Mesothelial cell of epicardium (in vitro differentiated cells): ENCODE data around the gene IQCK. TPM values are rescaled to one million over a fixed set of nuclear protein-coding genes. Genes with fewer than 3 reads are reported as not detected.

ENCODE experiments used
- DNase-seq, 2 experiments: peaks; one replicate each; pipeline ENCODE4 v3.0.0; 2021; ENCODE audit warnings: low spot score in 2 of 2; ENCODE audit not compliant: unreplicated experiment in 2 of 2
- H3K27ac Mint-ChIP-seq: 2 replicates; pipeline ENCODE4 v1.8.0; 2021; ENCODE audit warnings: mixed read lengths
- H3K27me3 Mint-ChIP-seq: 2 replicates; pipeline ENCODE4 v1.8.0; 2021; ENCODE audit warnings: low read depth, mixed read lengths
- H3K36me3 Mint-ChIP-seq: 2 replicates; pipeline ENCODE4 v1.8.0; 2021; ENCODE audit warnings: mixed read lengths
- H3K4me1 Mint-ChIP-seq: 2 replicates; pipeline ENCODE4 v1.8.0; 2021; ENCODE audit warnings: mixed read lengths
- H3K4me3 Mint-ChIP-seq: 2 replicates; pipeline ENCODE4 v1.8.0; 2021; ENCODE audit warnings: mild to moderate bottlenecking, moderate library complexity, mixed read lengths
- H3K9me3 Mint-ChIP-seq: 2 replicates; pipeline ENCODE4 v1.8.0; 2021; ENCODE audit warnings: mixed read lengths
- CTCF ChIP-seq: fragments of 200-600 bp; sonication (generic); IDR thresholded peaks from one replicate; pipeline ENCODE4 v1.5.0; 2021; ENCODE audit warnings: antibody characterized with exemption; ENCODE audit not compliant: unreplicated experiment
- total RNA-seq: library from RNA; stranded (reverse); gene quantifications from 3 replicates; pipeline ENCODE4 v1.2.1, GENCODE V29; 2021

The IQCK gene
- total RNA-seq, 1 donor from 2014 or later, result 16.0 TPM

DNA sequence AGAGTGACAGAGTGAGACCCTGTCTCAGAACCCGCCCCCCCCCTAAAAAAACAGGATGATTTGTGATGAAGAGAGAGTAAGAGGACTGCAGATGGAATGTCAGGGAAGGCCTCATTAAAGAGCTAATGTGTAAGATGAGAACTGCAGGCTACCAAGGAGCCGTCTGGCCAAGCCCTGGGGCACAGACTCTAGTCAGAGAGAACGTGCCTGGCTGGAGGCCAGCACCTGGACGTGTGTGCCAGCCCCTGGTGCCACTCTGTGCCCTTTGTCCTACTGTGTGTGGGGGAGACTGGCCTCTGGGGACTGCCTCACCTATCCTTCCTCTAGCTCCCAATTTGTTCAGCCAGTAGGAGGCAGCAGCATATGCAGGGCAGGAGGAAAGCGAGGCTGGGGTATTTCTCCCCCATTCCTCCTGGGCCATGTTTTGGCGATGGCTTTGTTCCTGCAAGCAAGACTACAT, 37.2 kb upstream of the IQCK start:
- TF ChIP-seq CTCF, result no peak
- H3K36me3 Mint-ChIP-seq, result peaks cover 36% of the 10 kb centered on the region
- H3K27me3 Mint-ChIP-seq, result no peaks in the 10 kb centered on the region
- peak overlapping the region; percentile 79 for H3K27ac Mint-ChIP-seq
- H3K4me1 Mint-ChIP-seq, result peaks cover 4% of the 10 kb centered on the region
- peaks cover 18% of the 10 kb centered on the region for H3K9me3 Mint-ChIP-seq
- DNase-seq, result no peak
- no peak overlapping the region for H3K4me3 Mint-ChIP-seq

DNA sequence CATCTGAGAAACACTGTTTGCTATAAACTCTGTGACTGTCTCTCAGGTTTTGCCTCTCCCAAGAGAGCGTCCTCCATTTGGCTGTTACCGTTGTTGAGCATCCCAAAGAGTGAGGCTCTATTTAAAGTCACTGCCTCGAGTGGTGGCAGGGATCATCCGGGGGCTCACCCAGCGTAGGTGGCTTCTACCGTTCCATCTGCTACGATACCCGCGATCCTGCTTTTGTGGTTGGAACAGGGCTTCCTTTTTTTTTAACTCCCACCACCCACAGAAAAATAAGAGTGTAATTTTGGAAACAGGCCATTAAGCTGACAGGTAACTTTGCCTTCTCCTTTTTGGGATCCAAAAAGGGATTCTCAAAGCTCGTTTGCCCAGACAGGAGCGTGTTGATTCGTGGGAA, 36.4 kb upstream of the IQCK start:
- no peak for TF ChIP-seq CTCF
- DNase-seq, result no peak
- Mint-ChIP-seq H3K4me1 (peaks cover 4% of the 10 kb centered on the region), H3K4me3 (no peak overlapping the region), H3K36me3 (peaks cover 40% of the 10 kb centered on the region), H3K27ac (no peak overlapping the region), H3K27me3 (no peaks in the 10 kb centered on the region), H3K9me3 (peaks cover 18% of the 10 kb centered on the region)

- Mint-ChIP-seq H3K4me3 (no peak overlapping the region), H3K27me3 (no peaks in the 10 kb centered on the region), H3K36me3 (peaks cover 50% of the 10 kb centered on the region), H3K9me3 (peaks cover 18% of the 10 kb centered on the region), H3K4me1 (peaks cover 7% of the 10 kb centered on the region), H3K27ac (no peak overlapping the region)
- DNase-seq, result no peak
- TF ChIP-seq CTCF, result no peak
These were observed 34.4 kb upstream of the IQCK start for GRCh38 chr16:19683453-19684236.

GRCh38 chr16:19685176-19685575, 32.9 kb upstream of the IQCK start:
- no peak for TF ChIP-seq CTCF
- peaks cover 7% of the 10 kb centered on the region for H3K4me1 Mint-ChIP-seq
- H3K27ac Mint-ChIP-seq, result no peak overlapping the region
- H3K9me3 Mint-ChIP-seq, result peaks cover 18% of the 10 kb centered on the region
- H3K4me3 Mint-ChIP-seq, result no peak overlapping the region
- DNase-seq, result no peak
- H3K27me3 Mint-ChIP-seq, result no peaks in the 10 kb centered on the region
- H3K36me3 Mint-ChIP-seq, result peaks cover 49% of the 10 kb centered on the region

DNA sequence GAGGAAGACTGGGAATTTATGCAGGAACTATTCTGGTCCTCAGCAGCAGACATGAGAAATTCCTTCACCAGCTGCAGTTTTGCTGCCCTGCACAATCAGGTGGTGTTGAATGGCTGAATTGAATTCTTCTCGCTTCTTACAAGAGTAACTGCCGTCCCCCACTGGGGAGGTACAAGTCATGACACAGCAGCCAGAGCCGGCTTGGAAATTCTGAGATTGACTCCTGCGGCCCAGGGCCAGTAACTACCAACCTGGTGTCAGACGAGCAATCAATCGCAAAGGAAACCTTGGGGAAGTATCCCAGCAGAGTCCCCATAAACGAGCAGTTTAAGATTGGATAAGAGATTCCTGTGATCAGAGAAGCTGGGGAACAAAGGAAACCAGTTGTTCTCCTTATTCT, 30.8 kb upstream of the IQCK start:
- Mint-ChIP-seq H3K9me3 (peaks cover 18% of the 10 kb centered on the region), H3K36me3 (peaks cover 57% of the 10 kb centered on the region), H3K4me3 (no peak overlapping the region), H3K4me1 (peaks cover 3% of the 10 kb centered on the region), H3K27ac (no peak overlapping the region), H3K27me3 (no peaks in the 10 kb centered on the region)
- no peak for TF ChIP-seq CTCF
- DNase-seq, result no peak
